CMK (cell line): Measurements from ENCODE around the gene BTG1.

Experiments used
- DNase-seq: peaks from one replicate; pipeline ENCODE4 v3.0.0-alpha.2; 2010; ENCODE audit warnings: low read depth

BTG1 gene

DNA sequence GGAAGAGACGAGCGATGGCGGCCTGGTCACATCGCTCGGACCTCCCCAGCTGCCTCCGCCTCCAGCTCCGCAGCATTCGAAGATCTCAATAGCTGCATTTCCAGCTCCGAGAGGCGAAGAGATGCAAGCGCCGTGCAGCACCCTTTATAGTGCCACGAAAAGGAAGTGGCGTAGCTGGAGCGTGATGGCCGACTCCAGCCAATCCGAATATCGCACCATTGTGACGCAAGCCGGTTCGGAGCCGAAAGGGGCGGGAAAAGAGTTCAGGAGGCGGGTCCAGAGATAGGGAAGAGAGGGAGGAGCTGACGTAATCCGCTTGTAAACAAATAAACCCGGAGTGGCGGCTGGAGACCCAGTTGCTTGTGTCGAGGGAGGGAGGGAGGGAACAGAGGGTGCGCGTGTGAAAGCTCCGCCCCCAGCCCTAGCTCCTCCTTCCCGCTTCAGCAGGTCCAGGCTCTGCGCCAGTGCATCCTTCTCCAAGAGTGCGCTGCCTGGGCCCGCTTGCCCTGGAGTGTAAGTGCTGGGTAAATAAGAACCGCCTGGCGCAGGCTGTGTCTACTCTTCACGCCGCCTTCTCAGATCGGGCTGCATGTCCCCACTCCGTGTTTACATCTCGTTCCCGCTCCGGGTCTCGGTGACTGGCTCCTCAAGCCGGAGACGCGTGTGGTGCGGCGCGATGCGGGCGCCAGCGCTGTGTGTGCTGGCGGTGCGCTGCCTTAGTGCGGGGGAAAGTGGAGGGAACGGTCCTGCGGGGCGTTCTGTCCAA is at the start of gene BTG1:
Gene BTG1 (minus strand): TSS at position 116 of the 766 bp plus-strand sequence. CDS start 311 bp downstream, outside the sequence.
- DNase-seq = peak; percentile 94

DNA sequence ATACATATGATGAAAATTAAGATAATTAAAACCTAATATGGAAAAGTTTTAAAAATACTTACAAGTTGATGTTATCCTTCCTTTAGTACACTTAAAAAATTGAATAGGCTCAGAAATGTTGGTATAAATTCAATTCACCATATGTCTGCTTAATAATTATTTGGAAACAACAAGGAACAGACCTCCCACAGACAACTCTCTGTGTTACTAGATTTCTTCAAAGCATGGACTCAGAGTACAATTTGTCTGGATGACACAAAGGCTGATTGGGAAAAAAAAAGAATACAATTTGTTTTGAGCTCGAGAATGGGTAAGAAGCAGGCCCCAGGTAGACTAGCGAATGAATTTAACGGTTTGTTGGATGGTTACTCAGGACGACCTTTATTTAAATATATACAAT is 48.9 kb upstream of the BTG1 start:
- no peak for DNase-seq

DNA sequence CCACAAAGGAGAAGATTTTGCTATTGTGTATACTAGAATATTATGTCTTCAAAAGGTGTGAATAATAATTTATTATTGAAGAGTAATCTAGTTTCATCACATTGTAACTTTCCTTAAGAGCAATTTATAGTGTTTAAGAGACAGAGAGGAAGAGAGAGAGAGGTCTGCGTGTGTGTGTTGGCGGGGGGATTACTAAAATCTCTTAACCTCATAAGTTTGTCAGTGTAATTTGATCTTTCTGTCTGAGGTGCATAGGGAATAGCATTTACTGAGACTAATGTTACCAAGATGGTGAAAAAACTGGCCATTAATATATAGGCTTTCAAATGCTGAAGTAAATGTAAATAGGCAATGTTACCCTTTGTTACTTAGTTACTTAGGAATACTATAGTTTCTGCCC is 48.2 kb upstream of the BTG1 start:
- DNase-seq = no peak

DNA sequence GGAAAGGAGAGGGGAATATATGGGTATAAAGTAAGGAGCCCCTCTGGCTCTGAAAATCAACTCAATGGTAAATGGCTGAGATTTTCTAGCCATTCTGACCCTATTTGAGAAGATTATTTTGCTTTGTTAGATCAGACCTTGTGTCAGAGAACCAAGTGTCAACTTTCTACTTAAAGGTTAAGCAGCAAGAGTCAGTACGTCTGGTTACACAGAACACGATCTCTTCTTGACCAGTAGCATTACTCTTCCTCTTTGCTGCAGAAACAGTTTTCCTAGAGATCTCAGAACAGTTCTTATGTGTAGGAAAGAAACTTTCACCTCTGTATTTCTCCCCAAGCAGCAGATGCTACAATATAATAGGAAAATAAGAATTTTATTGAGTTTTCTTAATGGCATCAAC is 47.4 kb upstream of the BTG1 start:
- no peak for DNase-seq

GRCh38 chr12:92192360-92192759 is 46.7 kb upstream of the BTG1 start:
- no peak for DNase-seq

DNA sequence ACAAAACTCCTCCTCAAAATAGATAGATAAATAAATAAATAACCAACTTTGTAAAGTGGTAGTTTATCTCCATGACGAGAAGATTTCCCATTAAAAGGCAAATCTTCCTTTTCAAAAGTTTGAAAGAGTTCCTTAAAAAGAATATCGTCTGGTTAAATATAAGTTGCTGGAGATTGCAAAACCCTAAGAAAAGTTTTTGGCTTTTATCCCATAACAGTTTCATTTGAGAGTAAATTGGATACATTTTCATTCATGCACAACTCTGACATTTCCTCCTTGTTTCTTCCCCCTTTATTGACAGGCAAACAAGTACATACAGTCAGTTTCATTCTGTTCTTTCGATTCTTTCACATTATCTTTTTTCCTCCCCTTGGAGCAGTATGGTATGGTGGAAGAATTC is 45.4 kb upstream of the BTG1 start:
- no peak for DNase-seq

GRCh38 chr12:92188517-92189188 is 43.0 kb upstream of the BTG1 start:
- no peak for DNase-seq

GRCh38 chr12:92186038-92186470 is 40.4 kb upstream of the BTG1 start:
- no peak for DNase-seq

DNA sequence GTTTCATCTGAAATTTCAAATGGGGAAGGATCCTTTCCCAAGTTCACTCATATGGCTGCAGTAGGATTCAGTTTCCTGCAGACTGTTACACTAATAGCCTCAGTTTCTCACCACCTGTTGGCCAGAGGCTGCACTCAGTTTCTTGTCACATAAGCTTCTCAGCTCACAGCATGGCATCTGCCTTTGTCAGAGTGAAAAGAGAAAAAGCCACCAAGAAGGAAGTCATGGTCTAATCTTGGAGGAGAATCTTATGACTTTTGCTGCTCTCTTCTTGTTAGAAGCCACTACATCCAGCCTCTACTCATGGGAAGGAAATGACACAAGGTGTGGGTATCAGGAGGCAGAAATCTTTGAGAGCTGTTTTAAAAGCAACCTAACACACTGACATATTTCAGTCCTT is 39.4 kb upstream of the BTG1 start:
- no peak for DNase-seq

- no peak for DNase-seq
Observed at GRCh38 chr12:92183575-92183974, 37.9 kb upstream of the BTG1 start.

DNA sequence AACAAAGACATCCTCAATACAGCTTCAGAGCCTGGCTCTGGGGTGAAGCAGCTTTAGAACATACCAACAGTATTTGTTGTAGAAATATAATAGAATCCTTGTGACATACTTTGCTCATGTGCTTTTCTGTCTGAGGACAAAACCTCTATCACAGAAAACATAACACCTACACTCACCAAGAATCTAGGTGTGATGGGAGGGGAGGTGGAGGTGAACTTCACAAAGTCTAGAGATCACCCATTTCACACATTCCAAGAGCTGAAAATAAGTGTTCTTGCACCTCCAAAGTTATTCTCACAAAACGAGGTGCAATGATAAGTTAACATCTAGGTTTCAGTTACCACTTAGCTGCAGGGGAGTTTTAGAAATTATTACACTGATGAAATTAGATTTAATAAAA is 32.7 kb upstream of the BTG1 start:
- no peak for DNase-seq

GRCh38 chr12:92176646-92177045 is 31.0 kb upstream of the BTG1 start:
- no peak for DNase-seq

GRCh38 chr12:92175961-92176360 is 30.3 kb upstream of the BTG1 start:
- no peak for DNase-seq

GRCh38 chr12:92170050-92170449 is 24.4 kb upstream of the BTG1 start:
- DNase-seq = no peak

GRCh38 chr12:92167075-92167474 is 21.4 kb upstream of the BTG1 start:
- no peak for DNase-seq

- DNase-seq = no peak
Observed at GRCh38 chr12:92164712-92165111, 19.1 kb upstream of the BTG1 start.

DNA sequence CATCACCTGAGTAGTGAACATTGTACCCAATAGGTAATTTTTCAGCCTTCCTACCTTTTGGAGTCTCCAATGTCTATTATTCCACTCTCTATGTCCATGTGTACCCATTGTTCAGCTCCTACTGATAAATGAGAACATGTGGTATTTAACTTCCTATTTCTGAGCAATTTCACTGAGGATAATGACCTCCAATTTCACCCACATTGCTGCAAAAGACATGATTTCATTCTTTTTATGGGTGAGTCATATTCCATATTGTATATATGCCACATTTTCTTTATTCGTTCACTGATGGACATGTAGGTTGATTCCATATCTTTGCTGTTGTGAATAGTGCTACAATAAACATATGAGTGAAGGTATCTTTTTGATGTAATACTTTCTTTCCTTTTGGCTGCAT is 16.4 kb upstream of the BTG1 start:
- DNase-seq = no peak

DNA sequence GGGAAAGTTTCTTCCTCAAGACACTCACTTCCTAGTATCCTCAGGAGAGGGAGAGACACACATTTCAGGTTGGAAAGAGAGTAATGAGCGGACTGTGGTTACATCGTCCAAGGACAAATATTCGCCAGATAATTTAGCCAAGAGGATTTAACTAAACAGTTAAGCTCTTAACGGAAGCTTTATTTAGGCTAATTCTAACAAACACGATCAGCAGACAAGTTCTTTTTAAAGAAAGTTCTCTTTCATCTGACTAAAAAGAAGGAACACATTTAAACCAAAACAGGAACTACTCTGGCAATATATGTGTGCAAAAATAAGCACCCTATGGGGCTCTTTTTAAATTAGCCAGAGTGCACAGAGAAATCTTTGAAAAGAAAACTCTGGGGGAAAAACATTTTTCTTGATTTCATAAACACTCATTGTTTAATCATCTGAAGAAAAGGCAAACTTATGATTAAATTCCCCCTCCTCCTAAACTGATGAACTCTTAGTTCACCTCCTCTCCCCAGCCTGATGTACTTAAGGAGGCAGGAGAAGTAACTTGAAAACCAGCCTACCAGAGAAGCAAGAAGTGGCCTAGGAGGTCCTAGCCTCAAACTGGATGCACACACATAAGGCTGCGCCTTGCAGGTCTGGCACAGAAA is 13.3 kb upstream of the BTG1 start:
- DNase-seq = no peak

DNA sequence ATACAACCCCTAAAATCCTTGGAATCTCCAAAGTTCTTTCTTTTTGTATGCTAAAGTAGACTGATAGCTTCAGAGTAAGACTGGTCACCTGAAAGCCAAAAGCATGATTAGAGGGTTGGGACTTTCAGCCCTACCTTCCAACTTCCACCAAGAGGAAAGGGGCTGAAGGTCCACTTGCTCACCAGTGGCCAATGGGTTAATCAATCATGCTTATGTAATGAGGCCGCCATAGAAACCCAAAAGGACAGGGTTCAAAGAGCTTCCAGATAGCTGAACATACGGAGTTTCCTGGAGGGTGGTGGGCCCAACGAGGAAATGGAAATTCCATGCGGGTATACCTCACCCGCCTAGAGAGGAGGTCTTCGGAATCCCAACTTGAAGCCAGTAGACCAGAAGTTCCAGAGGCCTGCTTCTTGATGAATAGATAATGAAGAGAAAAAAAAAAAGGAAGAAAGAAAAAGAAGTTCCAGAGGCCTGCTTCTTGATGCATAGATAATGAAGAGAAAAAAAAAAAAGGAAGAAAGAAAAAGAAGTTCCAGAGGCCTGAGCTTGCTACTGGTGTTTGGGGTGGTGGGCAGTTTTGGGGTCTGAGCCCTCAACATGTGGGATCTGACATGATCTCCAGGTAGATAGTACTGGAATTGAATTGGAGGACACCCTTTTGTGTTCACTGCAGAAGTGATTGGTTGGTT is 11.2 kb upstream of the BTG1 start:
- no peak for DNase-seq

GRCh38 chr12:92156139-92156538 is 10.5 kb upstream of the BTG1 start:
- DNase-seq = no peak

GRCh38 chr12:92155733-92156132 is 10.1 kb upstream of the BTG1 start:
- no peak for DNase-seq

- DNase-seq = no peak
Observed at GRCh38 chr12:92151916-92152315, 6.3 kb upstream of the BTG1 start.

DNA sequence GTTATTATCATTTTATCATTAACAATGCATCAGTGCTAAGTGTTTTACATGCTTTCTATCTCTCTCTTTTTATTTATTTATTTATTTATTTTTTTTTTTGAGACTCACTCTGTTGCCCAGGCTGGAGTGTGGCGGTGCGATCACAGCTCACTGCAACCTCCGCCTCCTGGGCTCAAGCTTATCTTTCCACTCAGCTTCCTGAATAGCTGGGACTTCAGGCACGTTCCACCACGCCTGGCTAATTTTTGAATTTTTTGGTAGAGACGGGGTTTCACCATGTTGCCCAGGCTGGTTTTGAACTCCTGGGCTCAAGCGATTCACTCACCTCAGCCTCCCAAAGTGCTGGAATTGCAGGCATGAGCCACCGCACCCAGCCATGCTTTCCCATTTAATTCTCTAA is 3.9 kb upstream of the BTG1 start:
- no peak for DNase-seq
